ENCODE results near the gene FAM234A.

DNA sequence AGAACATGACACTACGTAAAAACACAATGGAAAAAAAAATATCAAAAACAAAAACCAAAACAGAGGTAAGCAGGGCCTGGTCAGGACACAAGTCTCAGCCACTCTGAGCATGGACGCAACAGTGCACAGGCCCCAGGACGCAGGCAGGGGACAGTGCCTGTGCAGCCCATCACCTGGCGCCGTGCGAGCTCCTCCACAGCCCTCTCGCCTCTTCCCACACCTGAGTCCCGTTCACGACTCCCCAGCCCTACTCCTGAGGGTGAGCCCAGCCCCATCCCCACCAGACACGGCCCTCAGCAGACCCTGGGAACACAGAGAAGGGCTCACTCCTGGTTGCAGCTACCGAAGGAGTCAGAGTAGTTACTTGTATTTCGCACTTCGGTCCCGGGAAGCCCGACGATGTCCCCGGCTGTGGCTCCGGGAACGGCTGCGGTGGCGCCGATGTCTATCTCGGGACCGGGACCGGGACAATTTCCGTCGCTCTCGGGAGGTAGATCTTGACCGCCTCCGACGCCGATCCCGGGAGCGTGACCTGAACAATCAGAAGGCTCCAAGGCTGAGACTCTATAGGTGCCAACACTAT lies 44.9 kb upstream of the FAM234A start:
- TF ChIP-seq, protein P1, sequence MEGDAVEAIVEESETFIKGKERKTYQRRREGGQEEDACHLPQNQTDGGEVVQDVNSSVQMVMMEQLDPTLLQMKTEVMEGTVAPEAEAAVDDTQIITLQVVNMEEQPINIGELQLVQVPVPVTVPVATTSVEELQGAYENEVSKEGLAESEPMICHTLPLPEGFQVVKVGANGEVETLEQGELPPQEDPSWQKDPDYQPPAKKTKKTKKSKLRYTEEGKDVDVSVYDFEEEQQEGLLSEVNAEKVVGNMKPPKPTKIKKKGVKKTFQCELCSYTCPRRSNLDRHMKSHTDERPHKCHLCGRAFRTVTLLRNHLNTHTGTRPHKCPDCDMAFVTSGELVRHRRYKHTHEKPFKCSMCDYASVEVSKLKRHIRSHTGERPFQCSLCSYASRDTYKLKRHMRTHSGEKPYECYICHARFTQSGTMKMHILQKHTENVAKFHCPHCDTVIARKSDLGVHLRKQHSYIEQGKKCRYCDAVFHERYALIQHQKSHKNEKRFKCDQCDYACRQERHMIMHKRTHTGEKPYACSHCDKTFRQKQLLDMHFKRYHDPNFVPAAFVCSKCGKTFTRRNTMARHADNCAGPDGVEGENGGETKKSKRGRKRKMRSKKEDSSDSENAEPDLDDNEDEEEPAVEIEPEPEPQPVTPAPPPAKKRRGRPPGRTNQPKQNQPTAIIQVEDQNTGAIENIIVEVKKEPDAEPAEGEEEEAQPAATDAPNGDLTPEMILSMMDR (IDR thresholded peaks at IDR 0.05) = no peak
- TF ChIP-seq POLR2AphosphoS5 (IDR thresholded peaks at IDR 0.05; ENCODE audit: low read depth, low read length) (no peak), SIN3A (IDR thresholded peaks at IDR 0.05; ENCODE audit: borderline replicate concordance, insufficient read depth, low read depth, low read length) (no peak), REST (IDR thresholded peaks at IDR 0.05; ENCODE audit: insufficient read depth in 1 of 2, low read depth in 2 of 2, low read length in 1 of 2) (no peak)
